ENCODE measurements around the gene DCUN1D4. TPM values are rescaled to one million over a fixed set of nuclear protein-coding genes. Genes with fewer than 3 reads are reported as not detected.

Gene DCUN1D4
- total RNA-seq, 4 donors from 2014 or later = 26.5 to 39.8 (median 28.8) TPM

DNA sequence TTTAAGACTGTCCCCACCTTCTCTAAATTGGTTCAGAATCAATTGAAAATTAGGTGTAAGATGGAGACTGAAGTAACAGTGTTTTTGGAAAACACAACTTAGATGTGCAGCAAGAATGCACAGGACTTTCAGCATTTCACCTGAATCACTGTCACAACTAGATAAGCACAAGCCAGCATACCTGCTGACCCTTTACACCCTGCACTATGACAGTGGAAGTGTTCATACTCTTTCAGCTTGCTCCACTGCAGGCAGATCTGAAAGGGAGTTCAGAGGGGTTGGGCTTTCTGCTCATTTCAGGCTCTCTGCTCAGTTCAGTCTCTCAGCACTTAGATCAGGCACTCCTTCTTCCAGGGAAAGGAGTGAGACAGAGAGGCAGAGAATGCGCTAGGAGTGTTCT is 22.8 kb downstream of the DCUN1D4 start:
- peaks cover 0 to 46% (median 0%) of the 10 kb centered on the region in 3 donors for H3K36me3 ChIP-seq
- no peak overlapping the region for H3K4me3 ChIP-seq
- no peaks in the 10 kb centered on the region for H3K27me3 ChIP-seq
- no peak for DNase-seq
- H3K9me3 ChIP-seq = no peaks in the 10 kb centered on the region
- no peaks in the 10 kb centered on the region for H3K4me1 ChIP-seq
- TF ChIP-seq, protein P1, sequence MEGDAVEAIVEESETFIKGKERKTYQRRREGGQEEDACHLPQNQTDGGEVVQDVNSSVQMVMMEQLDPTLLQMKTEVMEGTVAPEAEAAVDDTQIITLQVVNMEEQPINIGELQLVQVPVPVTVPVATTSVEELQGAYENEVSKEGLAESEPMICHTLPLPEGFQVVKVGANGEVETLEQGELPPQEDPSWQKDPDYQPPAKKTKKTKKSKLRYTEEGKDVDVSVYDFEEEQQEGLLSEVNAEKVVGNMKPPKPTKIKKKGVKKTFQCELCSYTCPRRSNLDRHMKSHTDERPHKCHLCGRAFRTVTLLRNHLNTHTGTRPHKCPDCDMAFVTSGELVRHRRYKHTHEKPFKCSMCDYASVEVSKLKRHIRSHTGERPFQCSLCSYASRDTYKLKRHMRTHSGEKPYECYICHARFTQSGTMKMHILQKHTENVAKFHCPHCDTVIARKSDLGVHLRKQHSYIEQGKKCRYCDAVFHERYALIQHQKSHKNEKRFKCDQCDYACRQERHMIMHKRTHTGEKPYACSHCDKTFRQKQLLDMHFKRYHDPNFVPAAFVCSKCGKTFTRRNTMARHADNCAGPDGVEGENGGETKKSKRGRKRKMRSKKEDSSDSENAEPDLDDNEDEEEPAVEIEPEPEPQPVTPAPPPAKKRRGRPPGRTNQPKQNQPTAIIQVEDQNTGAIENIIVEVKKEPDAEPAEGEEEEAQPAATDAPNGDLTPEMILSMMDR (IDR thresholded peaks at IDR 0.05) = no peak
- no peak for TF ChIP-seq POLR2A (IDR thresholded peaks at IDR 0.05)
- H3K27ac ChIP-seq = no peak overlapping the region

DNA sequence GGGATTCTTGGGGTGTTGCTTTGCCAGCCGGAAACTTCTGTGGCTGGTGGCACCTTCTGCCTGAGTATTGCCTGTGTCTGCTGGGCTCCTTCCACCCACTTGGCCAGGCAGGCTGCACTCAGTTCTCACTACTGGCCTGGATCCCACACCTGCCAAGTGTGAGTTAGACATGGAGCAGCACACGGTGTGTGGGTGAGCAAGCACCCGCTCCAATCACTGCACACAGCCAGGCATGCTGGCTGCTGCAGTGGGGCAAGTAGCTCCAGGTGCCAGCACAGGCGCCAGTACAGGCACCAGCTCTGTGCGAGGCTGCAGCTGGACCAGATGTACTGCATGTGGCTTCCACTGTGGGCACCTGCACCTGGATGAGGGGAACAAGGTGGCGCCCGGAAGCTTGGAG is 23.9 kb downstream of the DCUN1D4 start:
- TF ChIP-seq POLR2A (IDR thresholded peaks at IDR 0.05) = no peak
- TF ChIP-seq, protein P1 (IDR thresholded peaks at IDR 0.05) = no peak
- Histone ChIP-seq H3K4me1 (no peaks in the 10 kb centered on the region), H3K9me3 (no peaks in the 10 kb centered on the region), H3K27me3 (no peaks in the 10 kb centered on the region), H3K27ac (no peak overlapping the region), H3K4me3 (no peak overlapping the region), H3K36me3 (peaks cover 0 to 46% (median 0%) of the 10 kb centered on the region in 3 donors)
- no peak for DNase-seq

GRCh38 chr4:51867689-51868448 is 24.9 kb downstream of the DCUN1D4 start:
- no peak overlapping the region for H3K27ac ChIP-seq
- H3K27me3 ChIP-seq = no peaks in the 10 kb centered on the region
- TF ChIP-seq POLR2A (IDR thresholded peaks at IDR 0.05) = no peak
- TF ChIP-seq, protein P1 (IDR thresholded peaks at IDR 0.05) = no peak
- H3K36me3 ChIP-seq = peaks cover 0 to 54% (median 0%) of the 10 kb centered on the region in 3 donors
- H3K4me3 ChIP-seq = no peak overlapping the region
- no peaks in the 10 kb centered on the region for H3K9me3 ChIP-seq
- DNase-seq = no peak
- no peaks in the 10 kb centered on the region for H3K4me1 ChIP-seq

DNA sequence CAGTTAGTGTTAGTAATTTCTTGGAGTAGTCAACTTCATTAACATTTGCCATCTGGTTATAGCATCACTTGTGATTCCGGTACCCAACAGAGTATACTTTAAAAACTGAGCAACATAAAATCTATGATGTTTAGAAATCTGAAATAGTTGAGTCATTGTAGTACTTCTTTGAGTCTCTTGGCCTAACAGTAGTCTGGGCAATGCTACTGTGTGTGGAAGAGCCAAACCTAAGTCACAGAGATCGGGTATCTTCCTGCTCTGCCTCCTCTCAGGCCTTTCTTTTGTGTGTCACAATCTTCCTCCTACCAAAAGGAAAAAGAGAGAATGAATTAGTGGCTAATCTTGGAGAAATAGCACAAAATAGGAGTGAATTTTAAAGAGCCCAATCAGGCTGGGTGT is 25.5 kb downstream of the DCUN1D4 start:
- DNase-seq = no peak
- H3K36me3 ChIP-seq = peaks cover 0 to 59% (median 0%) of the 10 kb centered on the region in 3 donors
- H3K4me1 ChIP-seq = no peaks in the 10 kb centered on the region
- no peaks in the 10 kb centered on the region for H3K9me3 ChIP-seq
- H3K27ac ChIP-seq = no peak overlapping the region
- no peak overlapping the region for H3K4me3 ChIP-seq
- H3K27me3 ChIP-seq = no peaks in the 10 kb centered on the region
- TF ChIP-seq, protein P1 (IDR thresholded peaks at IDR 0.05) = no peak
- no peak for TF ChIP-seq POLR2A (IDR thresholded peaks at IDR 0.05)

GRCh38 chr4:51870441-51871188 is 27.7 kb downstream of the DCUN1D4 start:
- Histone ChIP-seq H3K27ac (no peak overlapping the region), H3K9me3 (no peaks in the 10 kb centered on the region), H3K4me3 (no peak overlapping the region), H3K4me1 (no peaks in the 10 kb centered on the region), H3K27me3 (no peaks in the 10 kb centered on the region), H3K36me3 (peaks cover 0 to 57% (median 0%) of the 10 kb centered on the region in 3 donors)
- TF ChIP-seq POLR2A (IDR thresholded peaks at IDR 0.05) = no peak
- TF ChIP-seq, protein P1 (IDR thresholded peaks at IDR 0.05) = no peak
- DNase-seq = no peak
